GM04503 (cell line): Measurements from ENCODE around the gene PPT1.
"Not testable (repeated sequence)": the region's sequence is repeated elsewhere in the genome, so short reads cannot be mapped to it uniquely, and the experiment has no call there.

Experiments
- DNase-seq: peaks from one replicate; pipeline ENCODE4 v3.0.0-alpha.2; 2012; ENCODE audit warnings: low read depth

The PPT1 gene

GRCh38 chr1:40057310-40058030 lies 39.6 kb downstream of the PPT1 start:
- DNase-seq: no peak

- no peak for DNase-seq
Observed at GRCh38 chr1:40056519-40057309, 40.3 kb downstream of the PPT1 start.

DNA sequence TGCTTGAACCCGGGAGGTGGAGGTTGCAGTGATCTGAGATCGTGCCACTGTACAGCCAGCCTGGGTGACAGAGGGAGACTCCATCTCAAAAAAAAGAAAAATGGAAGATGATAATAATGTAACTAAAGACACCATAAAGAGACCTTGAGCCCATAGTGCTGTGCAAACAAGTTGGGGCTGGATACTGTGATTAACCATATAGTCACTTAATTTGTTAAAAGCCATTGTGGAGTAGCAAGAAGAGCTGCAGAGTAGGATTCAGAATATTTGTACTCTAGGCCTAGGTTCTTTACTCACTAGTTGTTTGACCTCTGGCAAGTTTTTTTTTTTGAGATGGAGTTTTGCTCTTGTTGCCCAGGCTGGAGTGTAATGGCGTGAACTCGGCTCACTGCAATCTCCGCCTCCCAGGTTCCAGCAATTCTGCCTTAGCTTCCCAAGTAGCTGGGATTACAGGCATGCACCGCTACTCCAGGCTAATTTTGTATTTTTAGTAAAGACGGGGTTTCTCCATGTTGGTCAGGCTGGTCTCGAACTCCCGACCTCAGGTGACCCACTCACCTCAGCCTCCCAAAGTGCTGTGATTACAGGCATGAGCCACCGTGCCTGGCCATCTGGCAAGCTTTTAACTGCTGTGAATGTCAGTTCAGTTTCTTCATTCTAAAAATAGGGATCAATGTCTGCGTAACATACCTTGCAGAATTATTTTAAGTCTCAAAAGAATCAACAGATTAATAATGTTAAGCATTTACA lies 43.7 kb downstream of the PPT1 start:
- no peak for DNase-seq

DNA sequence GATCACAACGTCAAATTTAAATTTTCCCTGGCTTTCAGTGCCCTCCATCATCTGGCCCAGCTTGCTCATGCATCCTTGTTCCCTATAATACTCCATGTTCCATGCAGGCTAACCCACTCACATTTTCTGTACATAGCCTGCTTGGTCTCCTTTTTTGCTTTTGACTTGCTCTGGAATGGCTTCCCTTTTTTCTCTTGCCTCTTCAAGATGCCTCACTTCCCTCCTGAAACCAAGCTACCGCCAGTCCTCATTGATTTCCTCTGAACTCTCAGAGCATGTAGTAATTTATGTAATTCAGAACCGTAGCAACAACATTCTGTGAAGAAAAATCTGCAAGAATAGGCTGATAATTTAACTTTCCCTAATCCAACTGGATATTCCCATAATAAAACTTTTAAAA lies 46.2 kb downstream of the PPT1 start:
- DNase-seq: no peak

DNA sequence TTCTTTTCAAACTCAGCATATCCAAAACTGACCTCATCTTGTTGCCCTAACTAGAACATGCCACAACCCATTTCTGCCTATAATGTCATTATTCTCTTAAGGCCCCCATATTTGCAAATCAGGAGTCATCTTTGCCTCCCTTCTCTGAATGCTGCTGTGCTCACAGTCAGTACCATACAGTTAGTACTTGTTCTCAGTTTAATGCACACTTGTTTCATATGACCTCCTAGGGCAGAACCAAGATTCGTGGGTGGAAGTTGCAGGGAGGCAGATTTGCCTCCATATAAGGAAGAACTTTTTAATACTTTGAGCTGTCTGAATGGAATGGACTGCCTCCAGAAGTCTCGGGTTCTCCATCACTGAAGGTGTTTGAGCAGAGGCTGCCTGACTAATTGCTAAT lies 47.3 kb downstream of the PPT1 start:
- DNase-seq: no peak

DNA sequence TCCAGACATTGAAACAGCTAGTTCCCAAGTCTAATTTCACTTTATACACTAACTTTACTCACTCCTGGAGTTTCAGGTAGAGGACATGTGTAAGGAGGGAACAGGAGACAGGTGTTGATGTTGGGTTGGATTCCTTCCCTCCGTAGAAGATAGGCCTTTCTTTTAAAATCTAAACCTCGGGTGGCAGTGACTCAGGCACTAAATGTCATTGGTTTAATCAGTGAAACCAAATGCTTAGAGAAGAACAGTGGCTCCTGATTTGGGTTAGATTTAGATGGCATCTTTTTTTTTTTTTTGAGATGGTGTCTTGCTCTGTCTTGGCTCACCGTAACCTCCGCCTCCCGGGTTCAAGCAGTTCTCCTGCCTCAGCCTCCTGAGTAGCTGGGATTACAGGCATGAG lies 49.3 kb downstream of the PPT1 start:
- DNase-seq: no peak

GRCh38 chr1:40047276-40047675 lies 49.8 kb downstream of the PPT1 start:
- DNase-seq: no peak

DNA sequence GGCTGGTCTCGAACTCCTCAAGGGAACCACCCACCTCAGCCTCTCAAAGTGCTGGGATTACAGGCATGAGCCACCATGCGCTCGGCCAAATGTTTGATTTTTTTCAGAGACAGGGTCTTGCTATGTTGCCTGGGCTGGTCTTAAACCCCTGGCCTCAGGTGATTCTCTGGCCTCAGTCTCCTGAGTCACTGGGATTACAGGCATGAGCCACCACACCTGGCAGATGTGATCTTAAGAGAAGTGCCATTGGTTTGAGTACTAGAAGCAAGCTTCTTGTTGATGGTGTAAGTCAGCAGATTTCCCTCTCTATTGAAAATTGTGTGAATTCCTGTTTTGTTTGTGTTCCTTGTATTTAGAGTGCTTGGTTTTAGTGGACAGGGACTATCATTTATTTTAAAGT lies 51.3 kb downstream of the PPT1 start:
- DNase-seq: no peak

DNA sequence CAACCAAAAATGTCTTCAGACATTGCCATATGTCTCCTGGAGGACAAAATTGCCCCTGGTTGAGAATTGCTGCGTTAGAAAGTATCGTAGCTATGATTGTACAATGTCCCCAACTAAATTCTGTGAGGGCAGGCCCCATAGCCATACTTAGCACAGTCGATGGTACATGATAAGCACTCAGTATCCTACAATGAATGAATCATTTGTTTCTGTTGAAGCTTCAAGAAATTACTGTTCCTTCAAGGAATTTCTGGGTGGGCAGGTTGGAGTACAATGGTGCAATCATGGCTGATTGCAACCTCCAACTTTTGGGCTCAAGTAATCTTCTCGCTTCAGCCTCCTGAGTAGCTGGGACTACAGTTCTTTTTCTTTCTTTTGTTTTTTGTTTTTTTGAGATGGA lies 51.9 kb downstream of the PPT1 start:
- no peak for DNase-seq

- no peak for DNase-seq
Observed at GRCh38 chr1:40044110-40044509, 52.9 kb downstream of the PPT1 start.

DNA sequence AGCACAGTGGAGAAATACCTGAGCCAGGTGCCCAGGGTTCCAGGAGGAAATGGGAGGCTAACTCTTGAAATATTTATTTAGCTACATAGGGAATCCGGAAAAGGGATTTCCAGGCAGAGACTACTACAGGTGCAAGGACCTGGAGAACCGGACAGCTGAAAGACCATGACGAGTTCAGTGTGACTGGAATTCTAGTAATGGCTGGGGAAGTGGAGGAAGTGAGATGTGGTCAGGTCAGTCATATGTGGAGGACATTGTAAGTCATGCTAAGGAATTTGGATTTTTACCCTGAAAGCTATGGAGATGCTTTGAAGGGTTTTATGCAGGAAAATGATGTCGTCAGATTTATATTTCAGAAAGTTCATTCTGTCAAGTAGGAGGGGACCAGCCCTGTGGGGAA lies 54.7 kb downstream of the PPT1 start:
- DNase-seq: no peak

- DNase-seq: no peak
Observed at GRCh38 chr1:40041466-40041838, 55.6 kb downstream of the PPT1 start.

GRCh38 chr1:40040511-40041465 lies 56.3 kb downstream of the PPT1 start, which contains the start of gene CAP1:
Gene CAP1, plus strand, starts transcription at chr1:40040729. Its CDS starts 18,618 bp downstream, at chr1:40059347.
- peak; percentile 89 for DNase-seq

GRCh38 chr1:40039757-40040510 lies 57.1 kb downstream of the PPT1 start:
- DNase-seq: peak; percentile 69

GRCh38 chr1:40039245-40039756 lies 57.8 kb downstream of the PPT1 start:
- no peak for DNase-seq

DNA sequence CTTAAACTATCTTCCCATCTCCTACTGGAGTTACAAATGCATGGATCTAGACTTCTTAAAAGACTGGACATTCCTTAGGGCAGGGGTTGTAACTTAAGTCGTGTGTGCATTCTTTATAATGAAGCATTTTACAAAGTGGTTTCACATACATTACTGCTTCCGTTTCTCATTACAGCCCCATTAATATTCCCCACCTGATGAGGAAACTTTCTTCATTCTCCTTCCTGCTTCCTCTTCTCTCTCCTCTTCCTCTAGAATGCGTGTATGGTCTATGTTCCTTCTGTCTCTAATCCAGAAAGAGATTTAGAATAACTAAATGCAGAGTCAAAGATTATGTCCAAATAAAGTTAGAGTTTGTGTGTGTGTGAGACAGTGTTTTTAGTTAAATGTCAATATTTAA lies 58.4 kb downstream of the PPT1 start:
- DNase-seq: no peak

- DNase-seq: not testable (repeated sequence)
Observed at GRCh38 chr1:40037254-40037653, 59.8 kb downstream of the PPT1 start.

DNA sequence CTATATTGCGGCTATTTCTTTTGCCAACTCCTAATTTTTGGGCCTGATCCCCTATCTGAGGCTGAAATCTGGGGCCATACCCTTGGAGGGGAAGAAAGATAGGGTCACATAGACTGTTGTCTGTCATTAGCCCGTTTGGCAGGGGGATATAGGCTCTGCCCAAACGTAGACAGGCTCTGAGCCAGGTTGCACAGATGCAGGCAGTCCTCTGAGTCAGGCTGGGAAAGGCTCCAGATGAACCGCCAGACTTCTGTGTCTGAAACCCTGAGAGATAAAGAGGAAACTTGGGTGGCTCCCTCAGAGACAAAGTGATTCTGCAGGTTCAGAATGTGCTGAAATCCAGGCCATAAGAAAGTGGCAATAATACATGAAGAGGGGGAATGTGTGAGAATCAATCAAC lies 60.5 kb downstream of the PPT1 start:
- DNase-seq: no peak

DNA sequence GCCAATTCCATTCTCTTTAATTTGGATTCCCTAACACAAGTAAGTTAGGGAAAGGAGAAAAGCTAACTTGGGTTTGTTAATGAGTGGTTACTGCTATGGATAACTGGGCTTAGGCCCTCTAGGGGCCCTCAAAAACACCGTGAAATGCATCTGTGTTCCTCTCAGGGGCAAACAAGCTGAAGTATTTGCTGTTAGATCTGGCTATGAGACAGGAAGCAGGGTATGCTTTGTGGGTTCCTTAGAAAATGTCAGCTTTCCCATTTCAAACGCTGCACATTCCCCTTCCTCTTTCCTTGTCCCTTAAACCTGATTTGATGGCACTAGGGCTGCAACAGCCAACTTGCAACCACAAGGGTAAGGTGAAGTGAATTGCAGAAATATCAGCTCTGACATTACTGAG lies 62.2 kb downstream of the PPT1 start:
- DNase-seq: no peak

GRCh38 chr1:40032240-40032891 lies 64.7 kb downstream of the PPT1 start:
- DNase-seq: no peak
